Erythroblast (primary cell): Measurements from ENCODE around the gene MYO1B.

Source experiments
- DNase-seq, 2 experiments: peaks; one replicate each; lab custom pipeline; 2025; lab: John Stamatoyannopoulos, UW
- GATA1 ChIP-seq: IDR thresholded peaks from 2 replicates; pipeline ENCODE4 v1.6.1; 2011; ENCODE audit warnings: low read depth, mild to moderate bottlenecking, control low read depth, low read length, moderate library complexity
- POLR2A ChIP-seq: IDR thresholded peaks from 2 replicates; pipeline ENCODE4 v1.6.1; 2011; ENCODE audit warnings: mild to moderate bottlenecking, low read length

The MYO1B gene

GRCh38 chr2:191240871-191241270 lies 4.3 kb upstream of the MYO1B start:
- TF ChIP-seq GATA1: no peak
- TF ChIP-seq POLR2A: no peak
- no peak for DNase-seq

GRCh38 chr2:191241418-191241817 lies 3.8 kb upstream of the MYO1B start:
- no peak for TF ChIP-seq GATA1
- no peak for TF ChIP-seq POLR2A
- DNase-seq: no peak

GRCh38 chr2:191243154-191243553 lies 2.0 kb upstream of the MYO1B start:
- TF ChIP-seq GATA1: no peak
- no peak for TF ChIP-seq POLR2A
- no peak for DNase-seq

GRCh38 chr2:191244350-191244749 lies 854 bp upstream of the MYO1B start:
- TF ChIP-seq GATA1 (no peak), POLR2A (no peak)
- DNase-seq: no peak

- TF ChIP-seq POLR2A: no peak
- TF ChIP-seq GATA1: no peak
- no peak for DNase-seq
These were observed 796 bp downstream of the MYO1B start for GRCh38 chr2:191245869-191246531.

GRCh38 chr2:191246820-191247380 lies 1.7 kb downstream of the MYO1B start:
- TF ChIP-seq GATA1 (no peak), POLR2A (no peak)
- no peak for DNase-seq

- DNase-seq: no peak
These were observed 2.3 kb downstream of the MYO1B start for GRCh38 chr2:191247381-191248057.

GRCh38 chr2:191249156-191249813 lies 4.1 kb downstream of the MYO1B start:
- no peak for DNase-seq
- TF ChIP-seq POLR2A (no peak), GATA1 (no peak)

More at GRCh38 chr2:191247381-191248057, 2.3 kb downstream of the MYO1B start:
- no peak for TF ChIP-seq GATA1

- TF ChIP-seq POLR2A (no peak), GATA1 (no peak)
- DNase-seq: no peak
These were observed 5.2 kb downstream of the MYO1B start for GRCh38 chr2:191250400-191250799.

- TF ChIP-seq GATA1 (no peak), POLR2A (no peak)
- DNase-seq: no peak
These were observed 5.8 kb downstream of the MYO1B start for GRCh38 chr2:191250986-191251385.

- no peak for DNase-seq
- TF ChIP-seq GATA1: no peak
These were observed 7.5 kb downstream of the MYO1B start for GRCh38 chr2:191252699-191253098.

GRCh38 chr2:191253476-191253875 lies 8.3 kb downstream of the MYO1B start:
- no peak for DNase-seq
- TF ChIP-seq GATA1 (no peak), POLR2A (no peak)

GRCh38 chr2:191255271-191255670 lies 10.1 kb downstream of the MYO1B start:
- DNase-seq: no peak
- TF ChIP-seq GATA1 (no peak), POLR2A (no peak)

- TF ChIP-seq POLR2A: no peak
- no peak for TF ChIP-seq GATA1
- no peak for DNase-seq
These were observed 10.6 kb downstream of the MYO1B start for GRCh38 chr2:191255756-191256312.

GRCh38 chr2:191257934-191258333 lies 12.7 kb downstream of the MYO1B start:
- no peak for DNase-seq
- TF ChIP-seq POLR2A (no peak), GATA1 (no peak)

GRCh38 chr2:191258996-191259395 lies 13.8 kb downstream of the MYO1B start:
- TF ChIP-seq POLR2A: no peak
- TF ChIP-seq GATA1: no peak
- DNase-seq: no peak
